Thyroid gland (tissue), 4 donors: ENCODE results near the gene TK1.

Source experiments
- POLR2A ChIP-seq, 2 donors: fragments of 450-650 bp; IDR thresholded peaks; one replicate each; pipeline ENCODE4 v1.6.1; 2017; ENCODE audit warnings: antibody characterized with exemption in 2 of 2, mild to moderate bottlenecking in 2 of 2, moderate library complexity in 1 of 2
- TF ChIP-seq, protein P1 (sequence below), 6 experiments: fragments of 200-600 bp in 3 of 6; fragments of 450-650 bp in 3 of 6; sonication (generic) in 3 of 6; IDR thresholded peaks; one replicate each; pipeline ENCODE4 v1.5.1; 2016 to 2019; ENCODE audit warnings: antibody characterized with exemption in 6 of 6, mild to moderate bottlenecking in 2 of 6, inconsistent platforms in 1 of 6, moderate library complexity in 1 of 6

DNA sequence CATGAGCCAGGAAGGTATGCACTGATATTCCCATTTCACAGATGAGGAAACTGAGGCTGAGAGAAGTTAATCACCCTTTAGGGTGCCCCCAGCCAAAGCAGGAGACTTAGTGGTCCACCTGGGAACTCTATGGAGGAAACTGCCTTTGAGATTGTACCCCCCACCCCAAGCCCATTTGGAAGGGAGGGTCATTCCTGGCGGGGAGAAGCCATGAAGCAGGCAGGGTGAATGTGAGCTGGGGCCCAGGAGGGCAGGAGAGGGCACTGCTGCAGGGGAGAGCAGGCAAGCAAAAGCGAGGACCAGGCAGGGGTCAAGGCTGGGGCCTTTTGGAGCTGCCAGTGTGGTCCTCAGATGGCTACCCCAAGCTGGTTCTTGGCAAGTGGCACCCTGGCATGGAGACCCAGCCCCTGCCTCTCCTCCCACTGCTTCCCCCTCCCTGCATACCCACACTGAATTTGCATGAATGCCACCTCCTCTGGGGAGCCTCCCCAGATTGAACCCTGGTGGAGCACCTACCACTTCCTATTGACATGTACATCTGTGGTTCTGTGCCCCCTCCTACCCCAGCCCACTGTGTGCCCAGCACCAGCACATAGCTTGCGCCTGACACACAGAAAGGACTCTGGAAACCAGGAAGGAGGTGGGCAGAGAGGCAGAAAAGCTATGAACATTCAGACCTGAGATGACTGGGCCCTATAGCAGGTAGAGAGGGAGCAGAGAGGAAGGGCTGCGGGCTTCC is 57.3 kb downstream of the TK1 start:
- TF ChIP-seq, protein P1, sequence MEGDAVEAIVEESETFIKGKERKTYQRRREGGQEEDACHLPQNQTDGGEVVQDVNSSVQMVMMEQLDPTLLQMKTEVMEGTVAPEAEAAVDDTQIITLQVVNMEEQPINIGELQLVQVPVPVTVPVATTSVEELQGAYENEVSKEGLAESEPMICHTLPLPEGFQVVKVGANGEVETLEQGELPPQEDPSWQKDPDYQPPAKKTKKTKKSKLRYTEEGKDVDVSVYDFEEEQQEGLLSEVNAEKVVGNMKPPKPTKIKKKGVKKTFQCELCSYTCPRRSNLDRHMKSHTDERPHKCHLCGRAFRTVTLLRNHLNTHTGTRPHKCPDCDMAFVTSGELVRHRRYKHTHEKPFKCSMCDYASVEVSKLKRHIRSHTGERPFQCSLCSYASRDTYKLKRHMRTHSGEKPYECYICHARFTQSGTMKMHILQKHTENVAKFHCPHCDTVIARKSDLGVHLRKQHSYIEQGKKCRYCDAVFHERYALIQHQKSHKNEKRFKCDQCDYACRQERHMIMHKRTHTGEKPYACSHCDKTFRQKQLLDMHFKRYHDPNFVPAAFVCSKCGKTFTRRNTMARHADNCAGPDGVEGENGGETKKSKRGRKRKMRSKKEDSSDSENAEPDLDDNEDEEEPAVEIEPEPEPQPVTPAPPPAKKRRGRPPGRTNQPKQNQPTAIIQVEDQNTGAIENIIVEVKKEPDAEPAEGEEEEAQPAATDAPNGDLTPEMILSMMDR (IDR thresholded peaks at IDR 0.05): no peak
- no peak for TF ChIP-seq POLR2A (IDR thresholded peaks at IDR 0.05)
